RWPE2 (cell line): ENCODE results near the gene PBX3.

Experiments
- ATAC-seq: fragments of 200-7000 bp; cut with Tn5 transposase; 3 replicates; pipeline ENCODE4 v1.9.1; 2021; ENCODE audit warnings: low read depth
- DNase-seq: peaks from one replicate; pipeline ENCODE4 v3.0.0-alpha.2; 2020; ENCODE audit warnings: low spot score
- H3K27ac ChIP-seq: fragments of 450-650 bp; 2 replicates; pipeline ENCODE4 v1.5.1; 2017; ENCODE audit warnings: mild to moderate bottlenecking; ENCODE audit not compliant: poor library complexity, severe bottlenecking
- H3K27me3 ChIP-seq: fragments of 250-450 bp; sonication (Bioruptor Pico); 2 replicates; pipeline ENCODE4 v1.5.1; 2021; ENCODE audit warnings: mild to moderate bottlenecking, moderate library complexity; ENCODE audit not compliant: insufficient read depth, poor library complexity, severe bottlenecking
- H3K36me3 ChIP-seq: fragments of 250-450 bp; sonication (Bioruptor Pico); 2 replicates; pipeline ENCODE4 v1.5.1; 2020; ENCODE audit warnings: low read depth, mild to moderate bottlenecking, moderate library complexity
- H3K4me1 ChIP-seq: fragments of 250-450 bp; sonication (Bioruptor Pico); 2 replicates; pipeline ENCODE4 v1.5.1; 2021; ENCODE audit warnings: mild to moderate bottlenecking, moderate library complexity; ENCODE audit not compliant: insufficient read depth, poor library complexity, severe bottlenecking
- H3K4me3 ChIP-seq: fragments of 250-450 bp; sonication (Bioruptor Pico); 2 replicates; pipeline ENCODE4 v1.5.1; 2021; ENCODE audit warnings: mild to moderate bottlenecking, moderate library complexity; ENCODE audit not compliant: severe bottlenecking
- H3K9me3 ChIP-seq: fragments of 250-450 bp; sonication (Bioruptor Pico); 2 replicates; pipeline ENCODE4 v1.5.1; 2021; ENCODE audit warnings: mild to moderate bottlenecking, moderate library complexity; ENCODE audit not compliant: severe bottlenecking
- TF ChIP-seq, protein P1 (sequence below): fragments of 450-650 bp; IDR thresholded peaks from one replicate; pipeline ENCODE4 v1.5.1; 2017; ENCODE audit warnings: mild to moderate bottlenecking, moderate library complexity; ENCODE audit not compliant: poor library complexity, severe bottlenecking

PBX3 gene

DNA sequence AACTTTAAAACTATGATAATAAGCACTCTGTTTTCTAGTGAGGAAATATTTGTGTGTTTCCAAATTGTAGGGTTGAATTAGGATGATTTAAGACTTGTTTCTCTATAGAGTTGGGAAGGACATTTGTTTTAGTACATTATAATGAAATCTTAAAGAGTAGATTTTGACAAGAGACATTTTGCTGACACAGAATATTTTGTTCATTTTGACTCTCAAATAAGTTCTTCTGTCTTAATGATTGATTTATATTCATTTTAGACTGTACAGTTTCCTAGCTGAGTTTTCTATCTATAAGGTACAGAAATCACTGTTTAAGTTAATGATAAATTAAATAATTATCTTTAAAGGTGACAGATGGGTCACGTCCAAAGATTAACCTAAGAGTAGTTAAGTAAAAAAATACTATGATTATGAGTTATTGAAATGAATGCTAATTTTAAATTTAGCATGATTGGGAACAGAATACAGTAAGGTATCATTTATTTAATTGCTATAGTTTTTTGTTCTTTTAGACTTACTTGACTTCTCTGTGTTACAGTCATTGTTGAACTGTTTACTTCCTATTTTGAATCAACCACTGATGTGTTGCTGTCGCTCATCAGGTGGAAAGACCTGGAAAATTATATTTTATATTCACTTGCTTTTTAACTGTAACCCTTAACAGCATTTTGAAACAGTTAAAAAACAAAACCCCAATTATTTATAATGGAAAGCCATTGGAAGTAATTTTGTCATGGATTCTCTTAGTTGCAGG lies 19.5 kb downstream of the PBX3 start:
- TF ChIP-seq, protein P1, sequence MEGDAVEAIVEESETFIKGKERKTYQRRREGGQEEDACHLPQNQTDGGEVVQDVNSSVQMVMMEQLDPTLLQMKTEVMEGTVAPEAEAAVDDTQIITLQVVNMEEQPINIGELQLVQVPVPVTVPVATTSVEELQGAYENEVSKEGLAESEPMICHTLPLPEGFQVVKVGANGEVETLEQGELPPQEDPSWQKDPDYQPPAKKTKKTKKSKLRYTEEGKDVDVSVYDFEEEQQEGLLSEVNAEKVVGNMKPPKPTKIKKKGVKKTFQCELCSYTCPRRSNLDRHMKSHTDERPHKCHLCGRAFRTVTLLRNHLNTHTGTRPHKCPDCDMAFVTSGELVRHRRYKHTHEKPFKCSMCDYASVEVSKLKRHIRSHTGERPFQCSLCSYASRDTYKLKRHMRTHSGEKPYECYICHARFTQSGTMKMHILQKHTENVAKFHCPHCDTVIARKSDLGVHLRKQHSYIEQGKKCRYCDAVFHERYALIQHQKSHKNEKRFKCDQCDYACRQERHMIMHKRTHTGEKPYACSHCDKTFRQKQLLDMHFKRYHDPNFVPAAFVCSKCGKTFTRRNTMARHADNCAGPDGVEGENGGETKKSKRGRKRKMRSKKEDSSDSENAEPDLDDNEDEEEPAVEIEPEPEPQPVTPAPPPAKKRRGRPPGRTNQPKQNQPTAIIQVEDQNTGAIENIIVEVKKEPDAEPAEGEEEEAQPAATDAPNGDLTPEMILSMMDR = no peak
- H3K9me3 ChIP-seq = no peaks in the 10 kb centered on the region

DNA sequence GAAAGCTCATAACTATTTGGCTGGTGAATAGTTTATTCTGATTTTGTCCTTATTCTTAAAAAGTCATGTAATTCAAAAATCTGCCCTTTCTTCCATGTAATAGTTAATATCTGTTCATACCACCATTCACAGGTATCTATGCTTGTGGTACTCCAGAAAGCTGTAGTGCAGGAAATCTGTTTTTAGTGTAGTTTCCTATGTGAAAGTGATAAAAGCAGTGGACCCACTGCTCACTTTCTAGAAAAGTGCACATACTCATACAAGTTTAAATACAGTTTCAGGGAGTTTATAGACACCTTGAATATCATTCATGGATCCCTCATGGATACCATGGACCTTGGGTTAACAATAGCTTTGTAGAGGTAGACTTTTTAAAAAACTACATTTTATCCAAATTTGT lies 20.2 kb downstream of the PBX3 start:
- no peaks in the 10 kb centered on the region for H3K27me3 ChIP-seq
- H3K36me3 ChIP-seq = no peaks in the 10 kb centered on the region
- TF ChIP-seq, protein P1 = no peak
- no peak for DNase-seq
- H3K9me3 ChIP-seq = no peaks in the 10 kb centered on the region
- no peak for ATAC-seq
- peaks cover 13% of the 10 kb centered on the region for H3K4me1 ChIP-seq
- H3K27ac ChIP-seq = no peak overlapping the region
- H3K4me3 ChIP-seq = no peak overlapping the region

More for the DNA sequence above, 19.5 kb downstream of the PBX3 start:
- no peaks in the 10 kb centered on the region for H3K27me3 ChIP-seq
- peaks cover 16% of the 10 kb centered on the region for H3K4me1 ChIP-seq
- H3K27ac ChIP-seq = no peak overlapping the region
- DNase-seq (no peak), ATAC-seq (no peak)
- no peak overlapping the region for H3K4me3 ChIP-seq
- no peaks in the 10 kb centered on the region for H3K36me3 ChIP-seq

DNA sequence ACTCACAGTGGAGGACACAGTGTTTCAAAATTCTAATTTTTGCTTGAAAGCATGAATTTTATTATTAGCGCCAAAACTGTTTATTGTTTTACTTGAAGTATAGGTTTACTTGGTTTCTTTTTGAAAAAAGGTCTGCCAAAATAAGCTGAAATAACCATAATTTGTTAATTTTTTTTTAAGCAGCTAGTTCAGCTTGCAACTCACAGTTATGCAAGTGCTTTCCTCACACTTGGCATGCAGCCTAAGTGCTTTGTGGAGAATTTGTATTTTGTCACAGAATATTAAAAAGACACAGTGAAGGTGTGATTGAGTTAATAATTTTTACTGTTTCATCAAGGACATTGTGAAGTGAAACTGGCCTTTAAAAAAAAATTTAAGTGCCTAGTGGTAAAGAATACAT lies 21.6 kb downstream of the PBX3 start:
- TF ChIP-seq, protein P1 = no peak
- H3K4me3 ChIP-seq = no peak overlapping the region
- no peaks in the 10 kb centered on the region for H3K27me3 ChIP-seq
- H3K27ac ChIP-seq = no peak overlapping the region
- H3K36me3 ChIP-seq = no peaks in the 10 kb centered on the region
- DNase-seq (no peak), ATAC-seq (no peak)
- H3K9me3 ChIP-seq = no peaks in the 10 kb centered on the region
- H3K4me1 ChIP-seq = no peaks in the 10 kb centered on the region

DNA sequence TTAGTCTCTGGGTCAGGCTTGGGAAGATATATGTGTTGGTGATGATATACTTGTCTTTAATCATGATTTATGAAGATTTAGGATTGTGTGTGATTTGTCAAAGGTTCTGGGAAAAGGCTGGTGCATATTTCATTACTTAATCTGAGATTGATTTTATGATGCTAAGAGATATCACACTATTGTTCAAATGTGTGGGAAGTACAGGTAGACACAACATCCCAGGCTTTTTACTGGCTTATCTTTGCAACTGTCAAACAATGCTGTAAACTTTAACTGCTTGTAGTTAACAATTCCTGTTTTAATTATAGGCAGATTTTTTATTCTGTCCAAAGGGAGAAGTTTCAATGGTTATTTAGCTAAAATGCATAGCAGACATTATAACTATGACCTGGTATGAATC lies 23.9 kb downstream of the PBX3 start:
- Histone ChIP-seq H3K27ac (no peak overlapping the region), H3K36me3 (no peaks in the 10 kb centered on the region), H3K4me1 (no peaks in the 10 kb centered on the region), H3K4me3 (no peak overlapping the region), H3K9me3 (no peaks in the 10 kb centered on the region), H3K27me3 (no peaks in the 10 kb centered on the region)
- TF ChIP-seq, protein P1 = no peak
- DNase-seq (no peak), ATAC-seq (no peak)

DNA sequence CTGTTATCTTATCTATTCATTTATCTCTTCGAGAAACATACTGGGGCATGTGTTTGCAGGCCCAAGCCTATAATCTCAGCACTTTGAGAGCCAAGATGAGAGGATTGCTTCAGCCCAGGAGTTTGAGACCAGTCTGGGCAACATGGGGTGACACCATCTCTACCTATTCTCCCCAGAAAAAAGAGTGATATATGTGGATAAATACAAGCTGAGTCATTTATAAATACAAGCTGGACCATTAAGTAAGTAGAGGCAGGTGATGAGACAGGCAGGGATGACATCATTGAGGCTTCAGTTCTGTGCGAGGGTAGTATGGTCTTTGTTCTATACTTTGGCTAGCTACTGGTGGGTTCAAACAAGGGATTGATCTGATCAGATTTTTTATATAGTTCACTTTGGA lies 25.6 kb downstream of the PBX3 start:
- ATAC-seq = no peak
- no peaks in the 10 kb centered on the region for H3K9me3 ChIP-seq
- TF ChIP-seq, protein P1 = no peak
- no peak overlapping the region for H3K4me3 ChIP-seq
- no peaks in the 10 kb centered on the region for H3K27me3 ChIP-seq
- no peaks in the 10 kb centered on the region for H3K36me3 ChIP-seq
- H3K4me1 ChIP-seq = no peaks in the 10 kb centered on the region
- DNase-seq = no peak
- H3K27ac ChIP-seq = no peak overlapping the region
